Neural progenitor cell (in vitro differentiated cells): ENCODE results near the gene SPEF1.

ENCODE experiments used
- EZH2phosphoT487 ChIP-seq: fragments of 200-600 bp; sonication (generic); IDR thresholded peaks from 2 replicates; pipeline ENCODE4 v1.6.1; 2017; ENCODE audit warnings: antibody characterized with exemption
- TF ChIP-seq, protein P1 (sequence below): fragments of 200-600 bp; sonication (generic); IDR thresholded peaks from 2 replicates; pipeline ENCODE4 v1.5.1; 2017; ENCODE audit warnings: antibody characterized with exemption, mild to moderate bottlenecking

DNA sequence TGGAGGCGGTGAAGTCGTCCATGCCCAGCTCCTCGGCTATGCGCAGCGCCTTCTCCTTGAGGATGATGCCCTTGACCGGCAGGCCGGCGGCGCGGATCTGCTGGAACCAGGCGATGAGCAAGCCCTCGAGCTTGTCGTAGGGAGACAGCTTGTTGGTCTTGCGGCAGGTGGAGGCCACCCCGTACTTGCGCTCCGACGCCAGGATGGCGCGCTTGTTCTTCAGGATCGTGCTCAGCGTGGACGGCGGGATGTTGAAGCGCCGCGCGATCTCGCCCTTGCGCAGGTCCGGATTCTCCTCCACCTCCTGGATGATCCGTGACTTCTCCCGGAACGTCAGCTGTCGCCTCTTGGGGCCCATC is 4.9 kb upstream of the SPEF1 start:
- TF ChIP-seq, protein P1, sequence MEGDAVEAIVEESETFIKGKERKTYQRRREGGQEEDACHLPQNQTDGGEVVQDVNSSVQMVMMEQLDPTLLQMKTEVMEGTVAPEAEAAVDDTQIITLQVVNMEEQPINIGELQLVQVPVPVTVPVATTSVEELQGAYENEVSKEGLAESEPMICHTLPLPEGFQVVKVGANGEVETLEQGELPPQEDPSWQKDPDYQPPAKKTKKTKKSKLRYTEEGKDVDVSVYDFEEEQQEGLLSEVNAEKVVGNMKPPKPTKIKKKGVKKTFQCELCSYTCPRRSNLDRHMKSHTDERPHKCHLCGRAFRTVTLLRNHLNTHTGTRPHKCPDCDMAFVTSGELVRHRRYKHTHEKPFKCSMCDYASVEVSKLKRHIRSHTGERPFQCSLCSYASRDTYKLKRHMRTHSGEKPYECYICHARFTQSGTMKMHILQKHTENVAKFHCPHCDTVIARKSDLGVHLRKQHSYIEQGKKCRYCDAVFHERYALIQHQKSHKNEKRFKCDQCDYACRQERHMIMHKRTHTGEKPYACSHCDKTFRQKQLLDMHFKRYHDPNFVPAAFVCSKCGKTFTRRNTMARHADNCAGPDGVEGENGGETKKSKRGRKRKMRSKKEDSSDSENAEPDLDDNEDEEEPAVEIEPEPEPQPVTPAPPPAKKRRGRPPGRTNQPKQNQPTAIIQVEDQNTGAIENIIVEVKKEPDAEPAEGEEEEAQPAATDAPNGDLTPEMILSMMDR = no peak
- TF ChIP-seq EZH2phosphoT487 = no peak
